ENCODE results near the gene CREB3L4.

GRCh38 chr1:153987621-153988020, 19.9 kb downstream of the CREB3L4 start:
- no peak for TF ChIP-seq POLR2AphosphoS5 (IDR thresholded peaks at IDR 0.05)
- TF ChIP-seq CTCF (IDR thresholded peaks at IDR 0.05): no peak
